Activated CD8-positive, alpha-beta memory T cell treated with anti-CD3 and anti-CD28 coated beads, Interleukin-2, amount 50 U/mL, for 1 hour (primary cell): ENCODE measurements around the gene HIKESHI.
"Not testable (repeated sequence)": the region's sequence is repeated elsewhere in the genome, so short reads cannot be mapped to it uniquely, and the experiment has no call there.

Experiments used
- DNase-seq: peaks from one replicate; pipeline ENCODE4 v3.0.0-alpha.2; 2020; ENCODE audit errors: extremely low read depth

The HIKESHI gene

DNA sequence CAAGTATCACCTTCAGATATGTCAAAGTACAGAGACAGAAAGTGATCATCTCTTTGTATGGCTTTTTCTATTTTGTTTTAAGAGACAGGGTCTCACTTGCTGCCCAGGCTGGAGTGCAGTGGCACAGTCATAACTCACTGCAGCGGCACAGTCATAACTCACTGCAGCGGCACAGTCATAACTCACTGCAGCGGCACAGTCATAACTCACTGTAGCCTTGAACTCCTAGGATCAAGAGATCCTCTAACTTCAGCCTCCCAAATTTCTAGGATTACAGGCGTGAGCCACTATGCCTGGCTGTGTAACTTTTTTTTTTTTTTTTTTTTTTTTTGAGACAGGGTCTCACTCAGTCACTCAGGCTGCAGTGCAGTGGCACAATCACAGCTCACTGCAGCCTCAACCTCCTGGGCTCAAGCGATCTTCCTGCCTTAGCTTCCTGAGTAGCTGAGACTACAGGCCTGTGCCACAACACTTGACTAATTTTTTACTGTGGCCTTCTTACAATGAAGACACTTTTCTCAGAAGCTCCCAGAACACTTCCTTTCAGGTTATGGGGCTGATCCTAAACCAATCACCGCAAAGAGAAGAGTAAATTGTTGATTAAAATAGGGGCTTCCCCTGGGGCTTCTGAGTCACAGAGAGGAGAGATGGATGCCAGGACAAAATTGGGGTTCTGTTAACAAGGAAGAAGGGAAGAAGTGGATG is 9.0 kb upstream of the HIKESHI start:
- DNase-seq = no peak

DNA sequence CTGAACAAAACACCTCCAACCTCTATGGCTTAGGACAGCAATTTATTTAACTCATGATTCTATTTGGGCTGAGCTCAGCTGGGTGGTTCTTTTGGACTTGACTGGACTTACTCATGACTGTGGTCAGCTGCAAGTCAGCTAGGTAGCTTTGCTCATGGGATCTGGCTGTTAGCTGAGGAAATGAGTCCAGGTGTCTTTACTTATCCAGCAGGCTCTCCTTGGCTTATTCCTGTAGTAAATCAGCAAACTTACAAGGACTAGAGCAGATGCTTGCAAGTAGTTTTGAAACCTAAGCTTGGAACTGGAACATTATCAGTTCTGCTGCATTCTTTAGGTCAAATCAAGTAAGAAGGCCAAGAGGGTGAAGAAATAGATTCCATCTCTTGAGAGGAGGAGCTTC is 8.0 kb upstream of the HIKESHI start:
- no peak for DNase-seq

DNA sequence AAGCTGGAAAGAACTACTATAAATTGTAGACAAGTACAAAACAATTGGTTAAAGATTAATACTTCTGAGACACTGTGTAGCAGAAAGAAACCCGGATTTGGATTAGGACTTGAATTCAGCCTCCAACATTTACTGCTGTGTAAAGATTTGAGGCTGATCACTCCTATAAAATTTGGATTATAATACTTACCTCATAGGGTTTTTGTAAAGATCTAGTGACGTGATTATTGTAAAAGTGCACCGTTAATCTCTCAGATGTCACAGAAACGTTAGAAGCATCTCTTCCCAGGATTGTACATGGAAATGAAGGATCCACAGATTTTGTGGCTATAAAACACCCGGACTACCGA is 323 bp upstream of the HIKESHI start:
- DNase-seq = no peak

DNA sequence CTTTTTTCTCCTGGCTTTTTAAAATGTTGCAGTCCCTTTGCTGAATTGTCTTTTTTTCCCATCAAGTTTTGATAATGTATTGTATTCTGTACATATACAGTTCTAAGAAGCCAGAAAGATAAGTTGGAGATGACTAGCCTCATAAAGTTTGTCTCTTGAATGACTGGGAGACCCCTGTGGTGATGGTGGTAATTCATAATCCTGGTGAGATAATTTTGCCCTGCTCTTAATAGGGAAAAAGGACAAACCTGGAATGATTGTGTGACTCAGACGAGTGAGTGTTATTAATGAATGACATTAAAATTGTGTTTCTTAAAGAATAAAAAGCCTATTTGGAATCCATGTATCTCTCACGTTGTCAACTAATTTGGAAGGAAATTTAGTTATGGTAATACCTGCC is 1.2 kb downstream of the HIKESHI start:
- DNase-seq = no peak

DNA sequence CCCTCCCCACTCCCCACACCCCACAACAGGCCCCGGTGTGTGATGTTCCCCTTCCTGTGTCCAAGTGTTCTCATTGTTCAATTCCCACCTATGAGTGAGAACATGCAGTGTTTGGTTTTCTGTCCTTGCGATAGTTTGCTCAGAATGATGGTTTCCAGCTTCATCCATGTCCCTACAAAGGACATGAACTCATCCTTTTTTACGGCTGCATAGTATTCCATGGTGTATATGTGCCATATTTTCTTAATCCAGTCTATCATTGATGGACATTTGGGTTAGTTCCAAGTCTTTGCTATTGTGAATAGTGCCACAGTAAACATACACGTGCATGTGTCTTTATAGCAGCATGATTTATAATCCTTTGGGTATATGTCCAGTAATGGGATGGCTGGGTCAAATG is 6.7 kb downstream of the HIKESHI start:
- DNase-seq = not testable (repeated sequence)

DNA sequence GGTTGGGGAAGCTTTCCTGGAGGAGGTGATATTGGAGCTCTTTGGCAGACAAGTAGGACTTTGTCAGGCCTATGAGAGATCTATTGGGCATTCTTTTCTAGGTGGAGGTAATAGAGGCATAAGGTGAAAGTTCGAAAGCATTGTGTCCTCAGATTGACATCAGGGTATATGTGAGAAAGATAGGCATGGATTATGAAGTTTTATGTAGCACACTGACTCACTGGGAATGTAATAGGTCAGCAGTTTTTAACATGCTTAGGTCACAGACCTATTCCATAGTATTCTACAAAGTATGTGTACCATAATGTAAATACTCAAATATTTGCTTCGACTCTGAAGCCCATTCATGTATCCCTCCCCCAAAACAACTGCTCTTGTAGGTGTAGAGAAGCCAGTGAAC is 11.8 kb downstream of the HIKESHI start:
- DNase-seq = no peak

DNA sequence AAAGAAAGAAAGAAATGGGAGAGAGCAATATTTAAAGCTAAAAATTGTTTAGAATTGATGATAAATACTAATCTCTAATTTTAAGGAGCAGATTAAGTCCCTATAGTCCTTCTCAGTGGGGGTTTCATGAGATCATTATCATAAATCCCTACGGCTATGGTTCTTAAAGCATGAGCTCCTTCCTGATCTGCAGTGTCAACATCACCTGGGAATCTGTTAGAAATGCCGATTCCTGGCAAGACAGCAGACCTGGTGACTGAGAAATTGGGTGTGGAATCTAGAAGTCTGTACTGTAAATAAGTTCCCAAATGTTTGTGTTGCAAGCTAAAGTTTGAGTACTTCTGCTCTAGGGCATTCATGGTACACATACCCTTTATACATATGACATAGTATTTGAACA is 12.6 kb downstream of the HIKESHI start:
- DNase-seq = no peak

DNA sequence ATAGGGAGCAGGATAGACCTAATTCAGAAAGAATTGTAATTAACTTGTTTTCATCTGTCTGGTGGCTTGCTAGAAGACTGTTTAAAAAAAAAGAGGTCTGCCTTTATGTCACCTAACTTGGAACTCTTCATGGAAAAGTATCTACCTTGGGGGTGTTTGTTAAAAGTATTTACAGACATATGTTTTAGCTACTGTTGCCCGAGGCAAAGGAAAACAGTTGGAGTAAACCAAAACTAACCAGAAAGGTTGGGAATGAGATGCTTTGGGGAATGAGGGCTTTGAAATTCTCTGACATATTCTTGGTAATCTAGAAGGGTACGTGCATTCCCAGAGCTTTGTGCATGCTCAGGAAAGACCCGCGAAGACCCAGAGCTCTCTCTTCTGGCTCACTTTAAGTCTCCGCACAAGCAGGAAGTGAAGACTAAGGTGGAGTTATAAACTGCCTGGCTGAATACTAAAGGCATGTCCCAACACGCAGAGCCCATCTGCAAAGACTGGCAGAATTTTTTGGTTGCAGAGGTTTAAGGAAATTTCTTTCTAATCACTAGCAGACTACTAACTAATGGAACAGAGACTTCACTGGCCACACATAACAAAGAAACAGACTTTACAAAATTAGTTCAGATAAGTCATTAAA is 33.2 kb downstream of the HIKESHI start:
- DNase-seq = no peak

DNA sequence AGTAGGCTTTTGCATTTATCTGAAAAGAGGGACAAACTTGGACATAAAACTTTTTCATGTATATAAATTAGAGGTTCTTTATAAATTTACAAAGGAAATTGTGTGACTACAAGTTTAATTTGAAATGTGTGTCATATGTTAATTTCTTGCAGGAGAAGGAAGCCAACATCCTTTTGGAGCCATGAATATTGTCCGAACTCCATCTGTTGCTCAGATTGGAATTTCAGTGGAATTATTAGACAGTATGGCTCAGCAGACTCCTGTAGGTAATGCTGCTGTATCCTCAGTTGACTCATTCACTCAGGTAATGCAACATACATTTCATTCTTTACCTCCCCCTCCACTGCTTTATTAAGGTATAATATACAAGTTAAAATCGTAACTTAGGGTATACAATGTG is 35.2 kb downstream of the HIKESHI start:
- no peak for DNase-seq

DNA sequence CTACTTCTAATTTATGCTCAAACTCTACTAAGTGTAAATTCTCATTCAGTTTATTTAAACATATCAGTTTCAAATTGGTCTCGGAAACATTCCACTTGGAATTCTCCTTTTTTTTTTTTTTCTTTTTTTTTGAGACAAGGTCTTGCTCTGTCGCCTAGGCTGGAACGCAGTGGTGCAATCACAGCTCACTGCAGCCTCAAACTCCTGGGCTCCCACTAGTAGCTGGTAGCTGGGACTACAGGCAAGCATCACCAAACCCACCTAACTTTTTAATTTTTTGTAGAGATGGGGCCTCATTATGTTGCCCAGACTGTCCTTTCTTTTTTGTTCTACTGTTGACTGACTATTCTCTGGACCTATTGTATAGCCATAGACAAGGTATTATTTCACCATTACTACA is 39.3 kb downstream of the HIKESHI start:
- no peak for DNase-seq

DNA sequence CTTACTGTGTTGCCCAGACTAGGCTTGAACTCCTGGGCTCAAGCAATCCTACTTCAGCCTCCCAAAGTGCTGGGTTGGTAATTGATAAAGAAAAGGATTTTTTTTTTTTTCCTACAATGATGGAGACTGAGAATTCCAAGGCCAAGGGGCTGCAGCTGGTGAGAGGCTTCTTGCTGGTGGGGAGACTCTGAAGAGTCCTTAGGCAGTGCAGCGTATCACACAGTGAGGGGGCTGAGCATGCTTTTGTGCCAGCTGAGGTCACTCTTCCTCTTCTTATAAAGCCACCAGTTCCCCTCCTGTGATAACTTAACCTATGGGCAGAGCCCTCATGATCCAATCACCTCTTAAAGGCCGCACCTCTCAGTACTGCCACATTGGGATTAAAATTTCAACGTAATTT is 44.5 kb downstream of the HIKESHI start:
- no peak for DNase-seq

DNA sequence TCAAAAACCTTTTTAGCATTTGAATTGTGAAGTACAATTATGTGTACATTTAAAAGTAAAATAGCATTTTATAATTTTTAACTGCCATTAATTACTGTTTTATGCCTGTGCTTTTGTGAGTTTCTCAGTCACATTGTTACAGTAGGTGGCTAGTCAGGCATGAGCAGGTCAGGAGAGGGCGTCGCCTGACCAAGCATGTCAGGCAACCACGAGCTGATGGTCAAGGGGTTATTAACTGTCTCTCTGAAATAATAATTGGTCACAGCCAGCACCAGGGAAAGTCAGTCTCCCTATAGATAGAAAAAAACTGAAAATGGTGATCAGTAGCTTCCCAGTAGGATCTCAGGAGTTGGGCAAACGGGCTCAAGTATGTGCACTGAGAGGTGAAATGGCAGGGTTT is 53.2 kb downstream of the HIKESHI start:
- DNase-seq = no peak

DNA sequence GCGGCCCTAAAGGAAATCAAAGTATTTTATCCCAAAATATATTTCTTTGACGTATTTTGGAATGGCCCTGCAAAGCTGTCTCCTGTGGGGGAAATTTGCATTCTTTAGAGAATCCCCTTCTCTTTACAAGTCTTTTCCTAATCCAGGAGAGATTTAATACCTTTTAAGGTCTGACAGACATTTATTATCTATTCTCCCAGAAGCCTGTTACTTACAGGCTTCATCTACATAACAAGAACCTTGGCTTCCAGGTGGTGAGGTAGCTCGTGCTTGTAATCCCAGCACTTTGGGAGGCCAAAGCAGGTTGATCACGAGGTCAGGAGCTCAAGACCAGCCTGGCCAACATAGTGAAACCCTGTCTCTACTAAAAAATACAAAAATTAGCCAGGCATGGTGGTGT is 55.4 kb downstream of the HIKESHI start:
- DNase-seq = not testable (repeated sequence)

DNA sequence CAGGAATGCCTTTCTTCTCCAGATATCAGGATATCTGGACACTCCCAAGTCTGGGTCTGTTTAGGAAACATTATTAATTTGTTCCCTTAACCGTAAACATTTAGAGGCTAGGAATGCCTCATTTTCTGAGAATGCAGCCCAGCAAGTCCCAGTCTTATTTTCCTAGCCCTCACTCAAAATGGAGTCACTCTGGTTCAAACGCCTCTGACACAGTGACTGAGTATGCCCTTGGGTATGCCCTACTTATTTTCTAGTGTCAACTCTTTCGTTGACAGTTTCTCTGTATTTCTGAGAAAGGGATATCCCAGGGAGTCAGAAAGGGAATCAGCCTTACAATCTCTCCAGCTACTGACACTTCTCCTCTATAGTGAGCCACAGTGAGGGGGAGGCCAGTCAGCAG is 56.7 kb downstream of the HIKESHI start:
- no peak for DNase-seq

DNA sequence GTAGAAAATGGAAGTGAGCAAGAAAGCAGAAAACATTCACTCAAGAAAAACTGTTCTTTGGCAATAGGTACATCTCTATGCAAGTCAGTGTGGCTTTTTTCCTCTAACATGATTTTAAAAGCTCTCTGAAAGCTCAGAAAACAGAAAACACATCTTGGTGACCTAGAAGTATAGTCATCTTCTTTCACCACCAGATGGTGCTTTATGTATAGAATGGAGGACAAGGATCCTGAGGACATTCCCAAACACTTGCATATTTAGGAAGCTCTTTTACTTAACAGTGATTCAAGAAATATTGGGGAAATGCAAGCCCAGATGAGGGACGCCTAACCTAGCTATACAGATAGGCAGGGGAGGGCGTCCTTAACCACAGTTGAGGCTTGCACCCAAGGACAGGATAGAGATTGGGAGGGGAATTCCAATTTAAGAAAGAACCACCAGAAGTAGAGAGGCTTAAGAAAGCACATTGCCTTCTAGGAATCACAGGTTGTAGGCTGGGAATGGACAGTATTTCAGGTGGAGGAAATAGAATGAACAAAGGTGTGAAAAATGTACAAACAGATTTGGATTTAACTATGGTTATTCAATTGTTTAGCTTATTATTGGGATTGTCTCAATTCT is 58.8 kb downstream of the HIKESHI start:
- no peak for DNase-seq

DNA sequence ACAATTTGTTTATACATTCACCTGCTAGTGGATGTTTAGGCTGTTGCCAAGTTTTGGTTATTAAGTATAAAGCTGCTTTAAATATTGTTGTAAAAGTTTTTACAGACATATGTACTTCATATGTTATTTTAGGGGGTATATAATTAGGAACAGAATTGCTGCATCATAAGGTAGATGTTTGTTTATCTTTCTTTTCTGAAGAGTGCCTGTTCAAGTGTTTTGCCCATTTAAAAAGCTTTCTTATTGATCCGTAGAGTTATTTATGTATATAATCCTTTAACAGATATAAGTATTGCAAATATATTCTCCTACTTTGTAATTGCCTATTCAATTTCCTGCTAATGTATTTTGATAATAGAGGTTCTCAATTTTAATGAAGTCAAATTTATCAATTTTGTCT is 61.4 kb downstream of the HIKESHI start:
- DNase-seq = no peak

DNA sequence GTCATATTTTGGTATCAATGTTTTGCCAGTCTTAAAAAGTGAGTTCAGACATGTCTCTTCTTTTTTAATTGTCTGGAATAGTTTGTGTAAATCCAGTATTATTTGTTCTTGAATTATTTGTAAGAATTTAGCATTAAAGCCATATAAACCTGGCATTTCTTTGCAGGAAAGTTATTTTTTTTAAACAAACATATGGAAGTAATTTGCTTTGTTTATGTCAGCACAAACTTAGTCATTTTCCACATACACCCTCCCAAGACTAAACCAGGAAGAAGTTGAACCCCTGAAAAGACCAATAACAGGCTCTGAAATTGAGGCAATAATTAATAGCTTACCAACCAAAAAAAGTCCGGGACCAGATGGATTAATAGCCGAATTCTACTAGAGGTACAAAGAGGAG is 63.5 kb downstream of the HIKESHI start:
- no peak for DNase-seq

DNA sequence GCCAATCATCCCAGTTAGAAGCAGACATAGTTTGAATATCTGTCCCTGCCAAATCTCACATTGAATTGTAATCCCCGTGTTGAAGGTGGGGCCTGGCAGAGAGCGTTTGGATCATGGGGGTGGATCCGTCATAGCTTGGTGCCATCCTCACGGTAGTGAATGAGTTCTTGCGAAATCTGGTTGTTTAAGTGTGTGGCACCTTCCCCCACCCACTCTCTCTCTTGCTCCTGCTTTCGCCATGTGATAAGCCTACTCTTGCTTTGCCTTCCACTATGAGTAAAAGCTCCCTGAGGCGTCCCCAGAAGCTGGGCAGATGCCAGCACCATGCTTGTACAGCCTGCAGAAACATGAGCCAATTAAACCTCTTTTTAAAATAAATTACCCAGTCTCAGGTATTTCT is 67.6 kb downstream of the HIKESHI start:
- no peak for DNase-seq

DNA sequence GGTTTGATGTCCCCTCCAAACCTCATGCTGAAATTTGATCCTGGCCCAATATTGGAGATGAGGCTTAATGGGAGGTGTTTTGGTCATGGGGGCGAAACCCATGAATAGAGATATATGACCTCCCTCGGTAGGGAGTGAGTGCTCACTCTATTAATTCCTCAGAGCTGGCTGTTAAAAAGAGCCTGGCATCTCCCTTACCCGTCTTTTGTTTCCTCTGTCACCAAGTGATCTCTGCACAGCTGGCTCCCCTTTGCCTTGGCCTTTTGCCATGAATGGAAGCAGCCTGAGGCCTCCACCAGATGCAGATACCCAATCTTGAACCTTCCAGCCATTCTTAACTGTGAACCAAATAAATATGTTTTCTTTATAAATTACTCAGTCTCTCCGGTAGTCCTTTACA is 68.1 kb downstream of the HIKESHI start:
- no peak for DNase-seq

DNA sequence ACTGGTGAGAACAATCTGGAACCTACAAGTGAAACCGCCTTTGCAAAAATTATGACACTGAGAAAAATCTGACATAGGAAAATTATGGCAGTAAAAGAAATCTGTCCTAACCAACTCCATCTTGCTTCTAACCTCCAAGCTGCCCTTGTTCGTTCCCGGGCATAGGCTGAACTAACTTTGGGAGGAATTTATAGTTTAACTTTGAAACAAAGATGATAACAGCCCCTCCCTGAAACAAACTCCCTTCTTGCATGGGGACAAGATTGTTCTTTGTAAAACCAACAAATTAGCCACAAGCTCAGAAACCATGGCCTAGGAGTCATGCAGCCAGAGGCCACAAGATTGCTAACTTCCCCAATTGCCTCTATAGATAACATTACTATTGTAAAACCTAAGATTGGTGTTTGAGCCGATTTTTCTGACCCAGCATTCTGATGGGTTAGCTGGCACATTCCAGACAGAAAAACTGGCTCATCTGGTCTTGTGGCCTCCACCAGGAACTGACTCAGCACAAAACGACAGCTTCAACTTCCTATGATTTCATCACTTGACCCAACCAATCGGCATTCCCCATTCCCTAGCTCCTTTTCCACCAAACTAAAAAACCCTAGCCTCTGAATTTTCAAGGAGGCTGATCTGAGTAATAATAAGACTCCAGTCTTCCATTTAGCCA is 69.0 kb downstream of the HIKESHI start:
- DNase-seq = no peak

DNA sequence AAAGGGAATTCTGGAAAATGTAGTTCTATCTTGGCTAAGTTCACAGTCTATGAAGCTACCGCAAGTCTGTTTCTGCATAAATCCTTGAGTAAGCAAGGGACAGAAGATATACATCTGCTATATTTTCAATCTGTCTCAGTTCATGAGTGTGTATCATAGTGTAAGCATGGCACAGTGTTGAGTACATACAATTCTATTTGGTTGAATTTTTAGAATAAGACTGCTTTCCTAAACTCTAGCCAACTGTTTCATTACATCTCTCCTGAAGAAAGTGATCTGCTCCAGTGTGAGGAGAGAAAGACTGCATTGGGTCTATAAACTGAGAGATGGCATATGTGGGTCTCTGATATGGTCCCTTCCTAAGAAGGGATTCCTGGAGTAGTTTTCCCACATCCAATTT is 70.0 kb downstream of the HIKESHI start:
- DNase-seq = no peak

DNA sequence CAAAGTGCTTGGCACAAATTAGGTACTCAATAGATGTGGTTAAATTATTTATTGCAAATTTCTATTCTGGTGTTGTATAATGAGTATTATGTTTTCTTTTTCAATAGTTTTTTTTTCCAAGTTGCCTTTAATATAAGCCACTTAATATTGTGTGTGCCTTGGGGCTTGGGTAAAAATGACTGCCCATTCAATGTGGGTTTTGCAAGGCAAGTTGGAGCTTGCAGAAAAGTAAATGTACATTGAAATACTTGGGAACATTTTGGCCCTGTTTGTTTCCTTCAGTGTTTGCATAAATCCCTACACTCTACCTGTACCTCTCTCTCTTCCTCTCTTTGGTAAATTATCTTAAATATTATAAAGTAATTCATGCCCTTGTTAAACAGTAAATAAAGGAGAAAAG is 70.5 kb downstream of the HIKESHI start:
- DNase-seq = no peak

DNA sequence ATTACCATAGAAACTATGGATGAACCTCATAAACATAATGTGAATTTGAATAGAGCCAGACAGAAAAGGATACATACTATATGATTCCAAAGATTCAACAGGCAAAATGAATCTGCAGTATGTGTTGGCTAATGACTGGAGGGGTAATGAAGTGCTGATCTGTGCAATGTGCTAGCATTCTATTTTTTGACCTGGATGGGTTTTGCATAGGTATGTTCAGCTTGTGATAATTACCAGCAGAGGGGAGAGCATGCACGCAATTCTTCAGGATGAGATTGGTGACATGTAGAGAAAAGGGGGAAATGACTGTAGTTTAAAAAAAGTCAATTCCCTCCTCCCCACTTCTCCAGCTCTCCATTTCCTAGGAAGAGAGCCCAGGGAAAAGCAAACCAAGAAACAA is 72.0 kb downstream of the HIKESHI start:
- DNase-seq = no peak
